Measurements from ENCODE around the gene TRIM27. TPM values are rescaled to one million over a fixed set of nuclear protein-coding genes. Genes with fewer than 3 reads are reported as not detected.
"Not testable (repeated sequence)": the region's sequence is repeated elsewhere in the genome, so short reads cannot be mapped to it uniquely, and the experiment has no call there.

TRIM27 gene
- polyA plus RNA-seq, 4 donors: 64.2 to 94.0 (median 72.8) TPM

DNA sequence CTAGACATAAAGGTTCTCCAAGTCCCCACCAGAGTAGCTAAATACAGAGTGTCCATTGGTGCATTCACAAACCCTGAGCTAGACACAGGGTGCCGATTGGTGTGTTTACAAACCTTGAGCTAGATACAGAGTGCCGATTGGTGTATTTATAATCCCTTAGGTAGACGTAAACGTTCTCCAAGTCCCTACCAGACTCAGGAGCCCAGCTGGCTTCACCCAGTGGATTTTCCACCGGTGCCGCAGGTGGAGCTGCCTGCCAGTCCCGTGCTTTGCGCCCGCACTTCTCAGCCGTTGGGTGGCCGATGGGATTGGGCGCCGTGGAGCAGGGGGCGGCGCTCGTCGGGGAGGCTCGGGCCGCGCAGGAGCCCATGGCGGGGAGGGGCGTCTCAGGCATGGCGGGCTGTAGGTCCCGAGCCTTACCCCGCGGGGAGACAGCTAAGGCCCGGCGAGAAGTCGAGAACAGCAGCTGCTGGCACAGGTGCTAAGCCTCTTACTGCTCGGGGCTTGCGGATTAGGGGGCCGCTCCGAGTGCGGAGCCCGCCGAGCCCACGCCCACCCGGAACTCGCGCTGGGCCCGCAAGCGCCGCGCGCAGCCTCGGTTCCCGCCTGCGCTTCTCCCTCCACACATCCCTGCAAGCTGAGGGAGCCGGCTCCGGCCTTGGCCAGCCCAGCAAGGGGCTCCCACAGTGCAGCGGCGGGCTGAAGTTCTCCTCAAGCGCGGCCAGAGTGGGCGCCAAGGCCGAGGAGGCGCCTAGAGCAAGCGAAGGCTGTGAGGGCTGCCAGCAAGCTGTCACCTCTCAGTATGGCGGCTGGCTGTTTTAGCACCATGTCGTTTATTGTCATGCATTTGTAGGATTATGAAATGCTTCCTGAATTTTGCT, 57.3 kb downstream of the TRIM27 start:
- peak; percentile 25 to 48 (median 40) for DNase-seq (ENCODE audit: low read depth in 4 of 4, low spot score in 3 of 4)

DNA sequence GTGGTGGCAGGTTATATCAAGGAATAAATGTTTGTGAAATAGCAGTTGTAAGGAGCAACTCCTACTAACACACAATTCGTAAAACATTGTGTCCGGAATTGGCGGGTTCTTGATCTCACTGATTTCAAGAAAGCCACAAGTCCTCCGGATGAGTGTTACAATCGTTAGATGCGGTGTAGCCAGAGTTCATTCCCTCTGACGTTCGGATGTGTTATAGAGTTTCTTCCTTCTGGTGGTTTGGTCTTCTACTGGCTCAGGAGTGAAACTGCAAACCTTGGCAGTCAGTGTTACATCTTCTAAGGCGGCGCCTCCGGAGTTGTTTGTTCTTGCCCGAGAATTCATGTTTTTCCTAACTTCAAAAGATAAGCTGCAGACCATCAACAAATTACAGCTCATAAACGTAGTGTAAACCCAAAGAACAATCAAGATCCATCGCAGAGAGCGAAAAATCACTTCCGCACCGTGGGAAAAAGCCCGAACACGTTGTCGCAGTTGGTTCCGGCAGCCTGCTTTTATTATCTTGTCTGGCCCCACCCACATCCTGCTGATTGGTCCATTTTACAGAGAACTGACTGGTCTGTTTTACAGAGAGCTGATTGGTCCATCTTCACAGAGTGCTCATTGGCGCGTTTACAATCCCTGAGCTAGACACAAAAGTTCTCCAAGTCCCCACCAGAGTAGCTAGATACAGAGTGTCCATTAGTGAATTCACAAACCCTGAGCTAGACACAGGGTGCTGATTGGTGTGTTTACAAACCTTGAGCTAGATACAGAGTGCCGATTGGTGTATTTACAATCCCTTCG, 58.2 kb downstream of the TRIM27 start:
- DNase-seq (ENCODE audit: low read depth in 4 of 4, low spot score in 3 of 4): no peak

DNA sequence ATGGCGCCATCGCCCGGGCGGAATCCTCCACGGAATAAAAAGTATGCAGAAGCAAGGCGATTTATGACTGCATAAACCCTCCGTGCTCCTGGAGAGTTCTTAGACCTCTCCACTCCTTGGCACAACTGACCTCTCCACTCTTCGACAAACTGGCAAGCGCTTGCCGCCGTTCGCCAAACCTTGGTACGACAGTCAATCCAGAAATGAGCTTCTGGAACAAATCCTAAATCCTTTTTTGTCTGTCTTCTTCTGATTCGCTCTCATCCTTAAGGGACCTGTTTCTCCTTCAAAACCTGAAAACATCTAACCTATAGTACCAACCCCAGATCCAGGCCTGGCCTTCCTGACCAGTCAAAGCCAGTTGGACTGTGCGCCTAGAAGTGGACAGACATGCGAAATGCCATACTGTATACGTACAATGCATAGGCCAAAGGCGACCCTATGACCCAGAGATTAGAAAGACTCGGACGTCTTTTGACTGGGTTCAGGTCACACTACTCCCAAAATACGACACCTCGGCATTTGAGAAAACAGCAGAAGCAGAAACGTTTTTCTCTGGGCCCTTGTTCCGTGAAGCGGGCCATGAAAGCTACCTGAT, 59.4 kb downstream of the TRIM27 start:
- DNase-seq (ENCODE audit: low read depth in 4 of 4, low spot score in 3 of 4): peak in 1 of 4 donors; percentile 22

DNA sequence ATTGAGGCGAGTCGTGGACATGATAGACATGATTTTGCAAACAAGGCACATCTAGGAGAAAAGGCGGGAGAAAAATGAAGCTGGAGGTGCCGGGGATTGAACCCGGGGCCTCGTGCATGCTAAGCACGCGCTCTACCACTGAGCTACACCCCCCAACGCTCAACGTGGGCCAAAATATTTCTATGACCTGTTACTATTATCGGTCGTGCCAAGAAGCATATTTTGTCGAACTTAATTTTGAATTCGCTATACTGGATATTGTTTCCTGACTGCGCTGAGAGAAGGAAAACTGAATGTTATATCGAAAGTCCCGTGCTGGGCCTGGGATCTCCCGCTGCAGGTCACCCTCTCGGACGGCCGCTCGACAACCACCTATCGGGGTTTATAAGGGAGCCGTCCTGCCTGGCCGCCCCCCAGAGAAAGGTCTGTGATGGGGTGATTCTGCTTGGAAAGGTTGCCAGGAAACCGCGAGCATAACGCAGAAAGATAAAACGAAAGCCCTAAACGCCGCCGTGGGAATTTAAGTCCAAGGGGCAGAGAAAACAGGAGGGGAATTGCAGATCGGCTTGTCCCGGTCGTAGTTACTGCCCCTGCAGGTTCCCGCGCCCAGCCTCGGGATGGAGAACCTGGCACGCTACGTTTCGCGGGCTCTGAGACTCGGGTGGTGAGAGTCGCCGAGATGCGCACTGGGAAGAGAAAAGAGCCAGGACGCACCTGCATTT, 60.0 kb downstream of the TRIM27 start:
- DNase-seq (ENCODE audit: low read depth in 4 of 4, low spot score in 3 of 4): peak; percentile 66 to 70 (median 70)

DNA sequence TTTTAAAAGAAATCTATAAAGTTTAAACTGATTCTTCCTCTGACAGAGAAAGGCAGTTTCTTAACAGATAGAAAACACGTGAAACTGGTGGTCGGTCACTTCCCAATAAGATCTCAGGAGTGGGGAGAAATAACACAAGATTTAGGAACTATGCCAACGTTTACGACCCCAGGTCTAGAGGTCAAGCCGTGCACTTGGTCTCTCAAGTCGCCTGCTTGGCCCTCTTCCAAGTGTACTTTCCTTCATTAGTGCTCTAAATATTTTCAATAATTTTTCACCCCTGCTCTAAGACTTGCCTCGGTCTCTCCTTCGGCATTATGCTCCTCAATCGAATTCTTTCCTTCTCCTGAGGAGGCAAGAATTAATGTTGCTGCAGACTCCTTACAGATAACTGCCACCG, 61.7 kb downstream of the TRIM27 start:
- DNase-seq (ENCODE audit: low read depth in 4 of 4, low spot score in 3 of 4): no peak

DNA sequence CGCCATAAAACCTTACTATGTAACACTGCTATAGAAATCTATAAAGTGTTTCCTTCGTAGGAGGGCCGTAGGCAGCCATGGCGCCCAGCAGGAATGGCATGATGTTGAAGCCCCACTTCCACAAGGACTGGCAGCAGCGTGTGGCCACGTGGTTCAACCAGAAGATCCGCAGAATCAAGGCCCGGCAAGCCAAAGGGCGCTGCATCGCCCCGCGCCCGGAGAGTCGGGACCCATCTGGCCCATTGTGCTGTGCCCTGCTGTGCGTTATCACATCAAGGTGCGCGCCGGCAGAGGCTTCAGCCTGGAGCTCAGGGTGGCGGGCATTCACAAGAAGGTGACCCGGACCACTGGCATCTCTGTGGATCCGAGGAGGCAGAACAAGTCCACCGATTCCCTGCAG, 62.4 kb downstream of the TRIM27 start:
- no peak for DNase-seq (ENCODE audit: low read depth in 4 of 4, low spot score in 3 of 4)

DNA sequence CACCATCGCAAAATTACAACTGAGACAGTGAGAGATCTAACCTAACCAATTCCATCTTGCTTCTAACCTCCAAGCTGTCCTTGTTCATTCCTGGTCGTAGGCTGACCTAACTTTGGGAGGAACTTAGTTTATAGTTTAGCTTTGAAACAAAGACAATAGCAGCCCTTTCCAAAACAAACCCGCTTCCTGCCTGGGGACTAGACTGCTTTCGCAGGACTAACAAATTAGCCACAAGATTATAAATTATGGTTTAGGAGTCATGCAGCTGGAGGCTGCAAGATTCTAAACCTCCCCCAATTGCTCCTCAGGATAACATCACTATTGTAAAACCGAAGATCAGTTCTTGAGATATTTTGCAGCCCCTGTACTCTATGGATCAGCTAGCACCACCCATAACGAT, 63.2 kb downstream of the TRIM27 start:
- DNase-seq (ENCODE audit: low read depth in 4 of 4, low spot score in 3 of 4): no peak

DNA sequence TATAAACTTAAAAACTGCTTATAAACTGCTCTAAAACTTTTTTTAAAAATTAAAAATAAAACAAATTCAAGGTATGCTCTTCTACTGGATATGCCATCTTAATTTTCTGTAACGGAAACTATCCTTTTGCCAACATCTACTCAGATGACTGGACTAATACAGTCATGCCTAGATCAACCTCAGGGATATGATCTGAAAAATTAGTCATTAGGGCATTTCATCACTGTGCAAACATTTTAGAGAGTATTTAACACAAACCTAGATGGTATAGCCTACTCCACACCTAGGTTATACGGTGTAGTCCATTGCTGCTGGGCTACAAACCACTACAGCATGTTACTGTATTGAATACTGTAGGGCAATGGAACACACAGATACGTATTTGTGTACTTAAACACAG, 64.8 kb downstream of the TRIM27 start:
- no peak for DNase-seq (ENCODE audit: low read depth in 4 of 4, low spot score in 3 of 4)

DNA sequence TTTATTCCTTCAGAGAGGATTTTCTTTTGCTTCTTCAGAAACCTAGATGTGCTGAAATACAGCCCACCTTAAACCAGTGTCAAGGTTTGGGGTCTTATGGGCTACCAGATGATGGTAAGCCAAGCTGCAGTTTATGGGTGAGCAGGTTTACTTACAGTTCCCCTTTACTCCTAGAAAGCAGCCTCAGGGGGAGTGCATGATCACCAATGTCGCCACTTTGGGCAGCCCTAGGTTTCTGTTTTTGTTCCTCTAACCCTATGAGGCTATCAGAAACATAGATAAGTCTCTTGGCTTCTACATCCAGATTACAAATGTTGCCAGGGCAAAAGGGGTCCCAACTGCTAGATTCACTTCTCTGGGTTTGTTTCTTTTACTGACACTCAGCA, 67.2 kb downstream of the TRIM27 start:
- DNase-seq (ENCODE audit: low read depth in 4 of 4, low spot score in 3 of 4): no peak

DNA sequence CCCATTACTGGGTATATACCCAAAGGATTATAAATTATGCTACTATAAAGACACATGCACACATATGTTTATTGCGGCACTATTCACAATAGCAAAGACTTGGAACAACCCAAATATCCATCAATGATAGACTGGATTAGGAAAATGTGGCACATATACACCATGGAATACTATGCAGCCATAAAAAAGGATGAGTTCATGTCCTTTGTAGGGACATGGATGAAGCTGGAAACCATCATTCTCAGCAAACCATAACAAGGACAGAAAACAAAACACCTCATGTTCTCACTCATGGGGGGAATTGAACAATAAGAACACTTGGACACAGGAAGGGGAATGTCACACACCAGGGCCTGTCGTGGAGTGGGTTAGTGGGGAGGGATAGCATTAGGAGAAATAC, 69.4 kb downstream of the TRIM27 start:
- DNase-seq (ENCODE audit: low read depth in 4 of 4, low spot score in 3 of 4): not testable (repeated sequence)

Other genes with a start within 250 kb of the TRIM27 start
- gene ZNF311, start 81.3 kb upstream of the TRIM27 start, polyA plus RNA-seq (ENCODE audit: insufficient read length in 4 of 4): 1 to 10 TPM; 5.2 to 6.9 (median 6.7) TPM
- not detected for gene OR2W1, start 121.2 kb upstream of the TRIM27 start, polyA plus RNA-seq (ENCODE audit: insufficient read length in 4 of 4)
- not detected for gene OR2B3, start 163.3 kb upstream of the TRIM27 start, polyA plus RNA-seq (ENCODE audit: insufficient read length in 4 of 4)
- gene OR2J1, start 175.5 kb upstream of the TRIM27 start, polyA plus RNA-seq (ENCODE audit: insufficient read length in 4 of 4): not detected
- not detected for gene OR2J3, start 184.1 kb upstream of the TRIM27 start, polyA plus RNA-seq (ENCODE audit: insufficient read length in 4 of 4)
- gene OR2J2, start 246.9 kb upstream of the TRIM27 start, polyA plus RNA-seq (ENCODE audit: insufficient read length in 4 of 4): not detected

Measured in left renal pelvis (tissue), 4 donors.